GM19239 (cell line): Measurements from ENCODE around the gene BAZ1B.
"Not testable (repeated sequence)": the region's sequence is repeated elsewhere in the genome, so short reads cannot be mapped to it uniquely, and the experiment has no call there.

Experiments used
- DNase-seq: peaks from one replicate; pipeline ENCODE4 v3.0.0; 2011; ENCODE audit warnings: low spot score; ENCODE audit not compliant: insufficient read length
- FAIRE-seq: peaks from 2 replicates; lab custom pipeline; 2011; peaks lifted over from hg19 to GRCh38; lab: Jason Lieb, UNC

BAZ1B gene

DNA sequence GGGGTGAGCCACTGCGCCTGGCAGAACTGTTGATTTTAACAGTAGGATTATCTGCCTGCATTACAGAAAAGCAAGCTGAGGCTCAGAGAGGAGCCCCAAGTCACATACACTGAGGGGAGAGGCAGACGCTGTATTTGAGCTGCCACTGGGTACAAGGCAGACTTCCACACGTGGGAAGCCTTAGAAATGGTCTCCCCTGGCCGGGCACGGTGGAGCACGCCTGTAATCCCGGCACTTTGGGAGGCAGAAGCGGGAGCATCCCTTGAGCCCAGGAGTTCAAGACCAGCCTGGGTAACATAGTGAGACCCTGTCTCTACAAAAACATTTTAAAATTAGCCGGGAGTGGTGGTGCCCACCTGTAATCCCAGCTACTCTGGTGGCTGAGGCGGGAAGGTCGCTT is 89.4 kb downstream of the BAZ1B start:
- DNase-seq (no peak), FAIRE-seq (no peak)

DNA sequence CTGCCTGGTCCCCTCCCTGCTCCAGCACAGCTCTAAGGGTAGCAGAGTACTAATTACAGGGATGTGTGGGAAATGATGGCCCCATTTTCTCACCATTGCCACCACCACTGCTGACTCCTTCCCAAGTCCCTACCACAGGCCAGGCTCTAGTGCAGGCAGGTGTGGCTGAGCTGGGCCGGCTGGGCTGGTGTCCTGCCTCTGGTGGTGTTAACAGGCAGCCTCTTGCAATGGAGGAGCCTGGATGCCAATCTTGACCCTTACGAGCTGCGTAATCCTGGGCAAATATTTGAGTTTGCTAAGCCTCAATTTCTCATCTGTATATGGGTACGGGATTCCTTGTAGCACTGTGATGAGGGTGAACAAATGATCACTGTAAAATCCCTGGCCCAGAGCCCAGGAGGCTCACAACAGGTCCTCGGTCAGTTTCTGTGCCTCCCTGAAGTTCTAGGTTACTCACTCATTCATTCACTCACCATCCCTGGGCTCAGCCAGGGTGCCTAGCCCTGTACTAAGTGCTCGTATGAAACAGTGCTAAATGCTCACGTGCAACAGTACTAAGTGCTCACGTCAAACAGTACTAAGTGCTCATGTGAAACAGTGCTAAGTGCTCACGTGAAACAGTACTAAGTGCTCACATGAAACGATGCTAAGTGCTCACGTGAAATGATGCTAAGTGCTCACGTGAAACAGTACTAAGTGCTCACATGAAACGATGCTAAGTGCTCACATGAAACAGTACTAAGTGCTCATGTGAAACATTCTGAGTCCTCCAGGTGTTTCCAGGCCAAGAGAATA is 90.9 kb downstream of the BAZ1B start:
- FAIRE-seq (no peak), DNase-seq (no peak)

DNA sequence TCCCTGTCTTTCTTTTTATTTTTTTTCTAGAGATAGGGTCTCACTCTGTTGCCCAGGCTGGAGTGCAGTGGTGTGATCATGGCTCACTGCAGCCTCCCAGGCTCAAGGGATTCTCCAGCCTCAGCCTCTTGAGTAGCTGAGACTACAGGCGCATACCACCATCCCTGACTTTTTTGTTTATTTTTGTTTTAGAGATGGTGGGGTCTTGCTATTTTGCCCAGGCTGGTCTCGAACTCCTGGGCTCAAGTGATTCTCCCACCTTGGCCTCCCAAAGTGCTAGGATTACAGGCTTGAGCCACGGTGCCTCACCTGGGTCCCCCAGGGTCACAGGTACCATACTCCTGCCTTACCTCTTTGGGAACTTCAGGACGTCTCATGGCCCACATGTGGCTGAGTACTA is 91.6 kb downstream of the BAZ1B start:
- not testable (repeated sequence) for FAIRE-seq, DNase-seq

DNA sequence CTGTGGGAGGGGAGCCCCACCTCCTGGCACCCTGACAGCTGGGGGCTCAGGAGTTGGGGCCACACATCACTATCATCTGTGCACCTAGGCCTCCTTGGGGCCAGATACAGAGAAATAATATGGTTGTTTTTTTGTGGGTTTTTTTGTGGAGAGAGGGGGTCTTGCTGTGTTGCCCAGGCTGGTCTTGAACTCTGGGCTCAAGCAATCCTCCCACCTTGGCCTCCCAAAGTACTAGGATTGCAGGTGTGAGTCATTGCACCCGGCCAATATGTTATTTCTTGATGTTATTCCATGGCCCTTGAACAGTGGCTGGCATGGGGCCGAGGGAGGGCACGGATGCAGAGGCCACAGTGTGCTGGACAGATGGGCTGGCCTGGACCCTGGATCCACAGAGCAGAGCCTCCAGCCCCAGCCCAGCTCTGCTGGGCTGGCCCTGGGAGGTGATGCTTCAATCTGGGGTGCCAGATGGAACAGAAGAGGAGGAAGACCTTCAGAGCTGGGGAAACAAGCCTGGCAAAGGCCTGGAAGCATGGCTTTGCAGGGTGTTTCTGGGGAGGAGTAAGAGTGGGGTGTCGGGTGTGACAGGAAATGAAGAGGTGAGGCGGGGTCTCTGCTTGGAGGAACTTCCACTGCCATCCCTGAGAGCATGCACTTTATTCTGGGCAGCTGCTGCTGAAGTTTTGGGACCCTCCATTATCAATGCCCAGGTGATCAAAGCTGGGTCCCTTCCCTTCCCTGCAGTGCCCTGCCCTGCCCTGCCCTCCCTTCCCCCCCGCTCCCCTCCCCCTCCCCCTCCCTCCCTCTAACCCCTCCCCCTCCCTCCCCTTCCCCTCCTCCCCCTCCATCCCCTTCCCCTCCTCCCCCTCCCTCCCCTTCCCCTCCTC is 92.2 kb downstream of the BAZ1B start:
- no peak for FAIRE-seq
- DNase-seq, result no peak

DNA sequence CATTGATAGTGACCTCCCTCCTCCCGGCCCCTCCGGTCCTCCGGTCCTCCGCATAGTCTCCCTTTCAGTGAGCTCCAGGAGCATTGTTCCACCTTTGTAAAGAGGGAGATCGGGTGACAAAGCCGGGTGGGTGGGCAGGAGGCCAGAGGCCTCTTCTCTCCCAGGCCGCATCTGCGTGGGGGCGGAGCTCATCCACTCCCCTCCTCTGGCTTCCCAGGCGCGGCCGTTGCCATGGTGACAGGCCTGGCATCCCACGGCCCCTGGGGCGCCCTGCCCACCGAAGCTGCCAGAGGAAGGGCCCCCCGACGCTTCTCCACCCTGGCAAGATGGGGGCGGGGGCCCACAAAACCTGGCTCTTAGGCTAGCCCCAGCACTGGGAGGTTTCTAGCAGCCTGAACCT is 92.9 kb downstream of the BAZ1B start:
- FAIRE-seq, result no peak
- DNase-seq, result no peak

DNA sequence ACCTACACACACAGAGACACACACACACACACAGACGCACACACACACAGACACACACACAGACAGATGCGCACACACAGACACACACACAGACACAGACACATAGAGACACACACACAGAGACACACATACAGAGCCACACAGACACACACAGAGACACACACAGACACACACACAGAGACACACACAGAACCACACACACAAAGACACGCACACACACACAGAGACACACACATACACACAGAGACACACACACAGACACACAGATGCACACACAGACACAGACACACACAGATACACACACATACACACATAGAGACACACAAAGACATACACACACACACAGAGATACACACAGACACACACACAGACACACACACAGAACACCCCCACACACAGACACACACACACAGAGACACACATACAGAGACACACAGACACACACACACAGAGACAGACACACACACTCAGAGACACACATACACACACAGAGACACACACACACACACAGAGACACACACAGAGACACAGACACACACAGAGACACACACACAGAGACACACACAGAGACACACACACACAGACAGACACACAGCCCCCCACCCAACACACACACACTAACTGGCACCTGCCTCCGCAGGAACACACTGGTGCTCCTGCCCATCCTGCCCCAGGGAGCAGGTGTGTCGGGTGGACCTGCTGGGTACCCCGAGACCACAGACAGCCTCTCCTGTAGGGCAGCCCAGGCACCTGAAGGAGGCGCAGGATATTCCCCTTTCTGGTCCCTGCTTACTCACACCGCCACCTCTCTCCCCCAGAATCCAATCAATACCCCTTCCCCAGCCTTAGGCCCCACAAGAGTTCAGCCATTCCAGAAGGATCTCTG is 93.9 kb downstream of the BAZ1B start:
- FAIRE-seq (no peak), DNase-seq (no peak)

DNA sequence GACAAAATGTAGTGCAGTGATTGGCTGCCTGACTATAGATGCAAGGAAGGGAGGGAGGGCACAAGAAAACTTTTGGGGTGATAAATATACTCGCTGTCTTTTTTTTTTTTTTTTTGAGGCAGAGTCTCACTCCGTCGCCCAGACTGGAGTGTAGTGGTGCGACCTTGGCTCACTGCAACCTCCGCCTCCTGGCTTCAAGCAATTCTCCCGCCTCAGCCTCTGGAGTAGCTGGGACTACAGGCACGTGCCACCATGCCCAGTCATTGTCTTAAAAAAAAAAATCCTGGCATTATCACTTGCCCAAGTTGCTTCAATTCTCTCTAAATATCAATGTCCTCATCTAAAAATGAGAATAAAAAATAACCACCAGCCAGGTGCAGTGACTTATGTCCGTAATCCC is 96.1 kb downstream of the BAZ1B start:
- DNase-seq, result no peak
- no peak for FAIRE-seq

DNA sequence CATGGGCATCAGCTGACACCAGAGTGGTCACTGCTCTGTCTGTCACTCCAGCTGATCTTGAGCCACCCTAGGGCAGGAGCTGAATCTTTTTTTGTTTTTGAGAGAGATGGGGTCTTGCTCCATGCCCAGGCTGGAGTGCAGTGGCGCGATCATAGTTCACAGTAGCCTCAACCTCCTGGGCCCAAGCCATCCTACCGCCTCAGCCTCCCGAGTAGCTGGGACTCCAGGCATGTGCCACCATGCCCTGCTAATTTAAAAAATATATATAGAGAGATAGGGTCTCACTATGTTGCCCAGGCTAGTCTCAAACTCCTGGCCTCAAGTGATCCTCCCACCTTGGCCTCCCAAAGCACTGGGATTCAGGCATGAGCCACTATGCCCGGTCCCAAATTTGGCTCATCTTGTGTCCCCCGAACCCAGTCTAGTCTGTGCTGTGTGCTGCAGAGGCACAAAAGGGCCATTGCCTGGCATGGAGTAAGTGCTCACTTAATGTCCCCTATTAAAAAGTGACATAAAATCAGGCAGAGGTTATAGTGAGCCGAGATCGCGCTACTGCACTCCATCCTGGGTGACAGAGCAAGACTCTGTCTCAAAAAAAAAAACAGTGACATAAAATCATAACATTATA is 96.6 kb downstream of the BAZ1B start:
- DNase-seq, result no peak
- FAIRE-seq, result no peak

DNA sequence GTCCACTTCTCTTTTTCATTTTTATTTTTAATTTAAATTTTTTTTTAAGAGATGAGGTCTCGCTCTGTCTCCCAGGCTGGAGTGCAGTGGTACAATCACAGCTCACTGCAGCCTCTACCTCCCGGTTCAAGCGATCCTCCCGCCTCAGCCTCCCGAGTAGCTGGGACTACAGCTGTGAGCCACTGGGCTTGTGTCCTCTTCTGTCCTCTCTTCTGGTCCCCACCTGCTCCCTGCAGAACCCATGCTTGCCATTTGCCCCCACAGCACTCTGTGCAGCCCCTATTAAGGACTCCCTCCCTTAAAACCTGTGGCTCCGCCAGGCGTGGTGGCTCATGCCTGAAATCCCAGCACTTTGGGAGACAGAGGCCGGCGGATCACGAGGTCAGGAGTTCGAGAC is 97.6 kb downstream of the BAZ1B start:
- FAIRE-seq (no peak), DNase-seq (no peak)

DNA sequence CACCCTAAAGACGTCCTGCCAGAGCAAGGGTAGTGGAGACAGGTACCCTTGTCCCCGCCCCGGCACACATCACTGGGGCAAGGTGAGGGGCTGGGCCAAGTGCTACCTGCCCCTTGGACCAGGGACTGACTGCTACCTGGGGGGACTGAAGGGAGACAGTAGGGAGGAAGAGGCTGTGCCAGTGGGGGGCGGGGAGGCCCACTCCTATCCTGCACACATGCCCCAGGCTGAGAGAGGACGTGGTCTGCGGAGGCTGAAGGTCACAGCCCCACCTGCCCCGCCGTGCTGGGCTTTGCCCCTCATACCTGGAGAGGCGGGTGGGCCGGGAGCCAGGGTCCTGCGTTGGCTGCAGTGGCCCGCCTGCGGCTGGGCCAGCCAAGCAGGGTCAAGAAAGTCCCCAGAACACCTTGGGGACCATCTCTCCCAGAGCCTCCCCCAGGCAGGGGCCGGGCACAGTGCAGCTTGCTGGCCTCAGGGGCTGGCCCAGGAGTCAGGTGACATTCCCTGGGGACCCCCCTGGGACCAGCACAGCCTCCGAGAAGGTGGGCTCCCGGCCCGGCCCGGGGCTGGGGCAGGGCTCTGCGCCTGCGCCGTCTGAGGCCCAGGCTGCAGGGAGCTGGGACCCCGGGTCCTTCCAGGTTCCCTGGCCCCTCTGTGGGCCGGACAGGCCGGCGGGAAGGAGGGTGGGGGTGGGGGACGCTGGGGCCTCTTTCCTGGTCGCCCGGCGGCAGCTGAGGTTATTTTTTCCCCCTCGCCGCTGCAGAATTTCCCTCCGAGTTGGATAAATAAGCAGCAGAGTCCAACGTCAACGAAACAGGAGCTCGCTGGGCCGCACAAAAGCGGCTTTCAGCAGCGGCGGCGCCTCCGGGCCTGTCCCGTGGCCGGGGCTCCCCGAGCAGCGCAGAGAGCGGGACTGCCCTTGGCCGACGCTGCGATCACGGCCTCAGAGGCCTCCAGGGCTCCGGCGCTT is 98.3 kb downstream of the BAZ1B start:
- no peak for DNase-seq
- FAIRE-seq, result no peak

DNA sequence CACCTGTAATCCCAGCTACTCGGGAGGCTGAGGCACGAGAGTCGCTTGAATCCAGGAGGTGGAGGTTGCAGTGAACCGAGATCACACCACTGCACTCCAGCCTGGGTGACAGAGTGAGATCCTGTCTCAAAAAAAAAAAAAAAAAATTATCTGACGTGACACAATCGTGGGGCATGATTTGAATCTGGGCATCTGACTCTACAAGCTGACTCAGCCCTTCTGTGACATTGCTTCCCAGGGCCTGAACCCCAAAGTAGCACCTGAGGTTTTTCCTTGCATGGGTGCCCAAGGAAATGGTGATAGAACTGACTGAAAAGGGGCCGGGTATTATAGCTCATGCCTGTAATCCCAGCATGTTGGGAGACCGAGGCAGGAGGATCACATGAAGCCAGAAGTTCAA is 101.5 kb downstream of the BAZ1B start:
- not testable (repeated sequence) for DNase-seq, FAIRE-seq

DNA sequence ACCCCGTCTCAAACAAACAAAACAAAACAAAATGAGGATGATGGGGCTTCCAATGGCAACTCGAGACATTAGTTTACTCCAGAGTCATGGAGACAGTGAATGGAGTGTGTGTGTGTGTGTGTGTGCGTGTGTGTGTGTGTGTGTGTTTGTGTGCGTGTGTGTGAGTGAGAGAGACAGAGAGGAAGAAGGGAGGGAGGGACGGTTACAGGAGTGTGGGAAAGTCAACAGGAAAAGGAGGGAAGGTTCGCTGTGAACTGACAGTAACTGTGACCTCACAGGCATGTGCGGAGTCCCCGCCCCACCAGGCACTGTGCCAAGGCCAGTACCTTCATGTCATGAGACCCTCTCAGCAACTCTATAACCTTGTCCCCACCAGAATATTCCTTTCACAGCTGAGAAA is 102.1 kb downstream of the BAZ1B start:
- DNase-seq, FAIRE-seq: not testable (repeated sequence)

DNA sequence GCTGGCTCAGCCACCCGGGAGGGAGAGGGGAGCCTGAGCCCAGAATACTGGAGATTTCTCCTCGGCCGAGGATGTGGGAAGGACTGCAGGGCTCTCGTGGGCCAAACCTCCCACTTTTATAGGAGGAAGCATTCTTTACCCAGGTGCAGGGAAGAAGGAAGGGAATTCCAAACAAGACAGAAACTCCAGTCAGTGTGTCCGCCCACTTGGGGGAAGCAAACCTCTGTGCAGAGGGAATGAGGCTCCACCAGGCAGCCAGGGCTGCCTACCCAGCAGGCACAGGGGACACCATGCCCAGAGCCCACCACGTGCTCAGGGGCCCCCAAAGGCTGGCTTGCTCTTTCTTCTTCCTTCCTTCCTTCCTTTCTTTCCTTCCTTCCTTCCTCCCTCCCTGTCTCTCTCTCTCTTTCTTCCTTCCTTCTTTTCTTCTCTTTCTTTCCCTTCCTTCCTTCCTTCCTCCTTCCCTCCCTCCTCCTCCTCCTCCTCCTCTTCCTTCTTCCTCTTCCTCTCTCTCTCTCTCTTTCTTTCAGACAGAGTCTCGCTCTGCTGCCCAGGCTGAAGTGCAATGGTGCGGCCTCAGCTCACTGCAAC is 103.9 kb downstream of the BAZ1B start:
- DNase-seq (no peak), FAIRE-seq (no peak)

DNA sequence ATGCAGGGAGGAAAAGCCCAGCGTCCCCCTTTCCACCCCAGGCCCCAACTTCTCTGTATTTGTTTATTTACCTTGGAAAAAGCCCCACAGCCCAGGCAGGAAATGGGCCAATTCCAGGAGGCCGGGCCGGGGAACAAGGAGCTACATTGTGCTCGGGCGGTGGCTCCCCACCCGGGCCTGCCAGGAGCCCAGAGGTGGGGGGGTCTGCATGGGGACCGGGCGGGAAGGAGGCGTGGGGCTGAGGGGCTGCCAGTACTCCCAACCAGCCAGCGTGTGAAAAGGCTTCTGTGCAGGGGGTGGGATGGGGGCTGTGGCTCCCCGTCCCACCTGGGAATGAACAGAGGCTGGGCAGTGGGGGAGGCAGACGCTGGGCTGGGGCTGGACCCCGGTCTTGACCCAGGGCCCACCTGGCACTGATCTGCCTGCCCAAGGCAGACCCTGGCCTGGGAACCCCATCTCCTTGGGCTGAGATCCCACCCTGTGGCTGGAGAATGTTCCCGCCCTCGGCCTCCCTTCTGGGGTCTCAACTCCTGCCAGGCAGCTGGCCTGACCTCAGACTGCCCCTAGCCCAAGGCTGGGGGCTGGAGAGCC is 111.5 kb downstream of the BAZ1B start:
- DNase-seq, FAIRE-seq: not testable (repeated sequence)

DNA sequence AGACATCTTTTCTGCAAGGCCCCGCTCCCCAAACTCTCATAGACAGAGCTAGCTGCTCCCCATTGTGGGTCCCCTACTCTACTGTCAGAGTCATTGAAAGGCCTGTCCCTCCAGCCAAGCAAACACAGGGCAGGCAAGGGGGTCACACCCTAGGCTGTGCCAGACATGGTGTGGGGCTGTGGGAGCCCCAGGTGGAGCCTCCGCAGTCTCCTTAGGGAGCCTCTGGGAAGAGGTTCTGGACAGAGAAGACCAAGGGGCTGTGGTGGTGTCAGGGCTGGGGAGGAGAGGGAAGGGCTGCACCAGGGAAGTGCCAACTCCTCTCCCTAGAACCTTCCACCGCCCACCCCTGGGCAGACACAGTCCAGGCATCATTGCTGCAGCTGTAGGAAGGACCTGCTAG is 117.2 kb downstream of the BAZ1B start:
- not testable (repeated sequence) for DNase-seq, FAIRE-seq

DNA sequence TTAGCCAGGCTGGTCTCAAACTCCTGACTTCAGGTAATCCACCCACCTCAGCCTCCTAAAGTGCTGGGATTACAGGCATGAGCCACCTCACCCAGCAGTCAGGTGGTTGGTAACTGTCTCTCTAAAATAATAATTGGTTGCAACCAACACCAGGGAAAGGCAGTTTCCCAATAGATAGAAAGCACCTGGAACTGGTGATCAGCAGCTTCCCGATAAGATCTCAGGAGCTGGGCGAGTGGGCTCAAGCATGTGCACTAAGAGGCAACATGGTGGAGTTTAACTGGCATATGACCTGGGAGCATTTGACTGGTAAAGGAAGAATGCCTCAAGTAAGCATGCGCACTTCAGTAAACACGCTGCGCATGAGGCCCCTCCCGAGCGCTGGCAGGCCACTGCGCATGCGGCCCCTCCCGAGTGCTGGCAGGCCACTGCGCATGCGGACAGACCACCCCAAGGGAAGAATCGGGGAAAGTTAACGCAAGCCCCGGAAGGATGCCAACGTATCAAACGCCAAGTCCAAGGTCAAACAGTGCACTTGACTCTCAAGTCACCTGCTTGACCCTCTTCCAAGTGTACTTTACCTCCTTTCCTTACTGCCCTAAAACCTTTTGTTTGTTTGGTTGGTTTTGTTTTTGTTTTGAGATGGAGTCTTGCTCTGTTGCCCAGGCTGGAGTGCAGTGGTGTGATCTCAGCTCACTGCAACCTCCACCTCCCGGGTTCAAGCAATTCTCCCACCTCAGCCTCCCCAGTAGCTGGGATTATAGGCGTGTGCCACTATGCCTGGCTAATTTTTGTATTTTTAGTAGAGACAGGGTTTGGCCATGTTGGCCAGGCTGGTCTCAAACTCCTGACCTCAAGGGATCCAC is 122.7 kb downstream of the BAZ1B start:
- not testable (repeated sequence) for FAIRE-seq, DNase-seq
